ENCODE data around the gene AKAIN1. TPM values are rescaled to one million over a fixed set of nuclear protein-coding genes. Genes with fewer than 3 reads are reported as not detected.

The AKAIN1 gene
- total RNA-seq, 2 experiments from 2014 or later: not detected

- intact Hi-C loops (cut with micrococcal nuclease; ENCODE audit: unreplicated experiment): no loop called here
- H3K27ac ChIP-seq (ENCODE audit: low read depth, low read length, poor library complexity, severe bottlenecking): peak overlapping the region; percentile 34
Measured at GRCh38 chr18:5158587-5158986, 38.5 kb downstream of the AKAIN1 start.

GRCh38 chr18:5158172-5158571 is 38.9 kb downstream of the AKAIN1 start:
- BruUV-seq (replicated peaks): no TSS peak
- POLR2A ChIA-PET: interaction anchor here (0.7 to 2.0 kb wide), 3 partner anchors 9 to 15 kb away, joined by 3 to 7 read pairs (median 5); no protein-coding TSS in a partner anchor
- no peak for DNase-seq (ENCODE audit: low spot score)
- Histone ChIP-seq H3K27ac (ENCODE audit: low read depth, low read length, poor library complexity, severe bottlenecking) (no peak overlapping the region), H3K79me2 (ENCODE audit: insufficient read depth, low read depth, low read length) (no peaks in the 10 kb centered on the region), H3K4me2 (ENCODE audit: low read length) (peak overlapping the region; percentile 37; the same call in 1 of the 2 replicates), H3K9me3 (ENCODE audit: low read length) (no peaks in the 10 kb centered on the region), H3K4me3 (ENCODE audit: low read depth, low read length, poor library complexity, severe bottlenecking) (no peak overlapping the region), H4K20me1 (ENCODE audit: insufficient read depth, low read length) (no peaks in the 10 kb centered on the region), H3K36me3 (ENCODE audit: insufficient read depth, low read length) (no peaks in the 10 kb centered on the region), H2AFZ (ENCODE audit: low read length) (peak overlapping the region; percentile 56; the same call in 1 of the 2 replicates), H3K9me2 (ENCODE audit: insufficient read depth, low read length) (no peaks in the 10 kb centered on the region), H3K4me1 (ENCODE audit: insufficient read depth, low read length, poor library complexity, severe bottlenecking) (peaks cover 19% of the 10 kb centered on the region)
- TF ChIP-seq EZH2phosphoT487 (IDR thresholded peaks at IDR 0.05; ENCODE audit: borderline replicate concordance, low read depth, low read length) (no peak), CTCF (conservative IDR thresholded peaks at IDR 0.05; ENCODE audit: low read length) (no peak)
- CTCF ChIA-PET (ENCODE audit: unreplicated experiment): interaction anchor here (1.4 kb wide), 1 partner anchor 79 kb away, joined by 3 read pairs; no protein-coding TSS in a partner anchor
- intact Hi-C loops (cut with micrococcal nuclease; ENCODE audit: unreplicated experiment): no loop called here

More at GRCh38 chr18:5158587-5158986, 38.5 kb downstream of the AKAIN1 start:
- ChIA-PET POLR2A (interaction anchor here (0.7 to 2.0 kb wide), 4 partner anchors 10 to 24 kb away, joined by 3 to 7 read pairs (median 4); no protein-coding TSS in a partner anchor), CTCF (ENCODE audit: unreplicated experiment) (interaction anchor here (1.4 kb wide), 1 partner anchor 79 kb away, joined by 3 read pairs; no protein-coding TSS in a partner anchor)
- no peaks in the 10 kb centered on the region for H3K79me2 ChIP-seq (ENCODE audit: insufficient read depth, low read depth, low read length)
- no peaks in the 10 kb centered on the region for H3K9me3 ChIP-seq (ENCODE audit: low read length)
- no peaks in the 10 kb centered on the region for H3K36me3 ChIP-seq (ENCODE audit: insufficient read depth, low read length)
- BruUV-seq (replicated peaks): no TSS peak
- no peaks in the 10 kb centered on the region for H4K20me1 ChIP-seq (ENCODE audit: insufficient read depth, low read length)
- H3K9me2 ChIP-seq (ENCODE audit: insufficient read depth, low read length): no peaks in the 10 kb centered on the region
- peaks cover 19% of the 10 kb centered on the region for H3K4me1 ChIP-seq (ENCODE audit: insufficient read depth, low read length, poor library complexity, severe bottlenecking)
- no peak for TF ChIP-seq EZH2phosphoT487 (IDR thresholded peaks at IDR 0.05; ENCODE audit: borderline replicate concordance, low read depth, low read length)
- TF ChIP-seq CTCF (conservative IDR thresholded peaks at IDR 0.05; ENCODE audit: low read length): no peak
- H2AFZ ChIP-seq (ENCODE audit: low read length): peak overlapping the region; percentile 56
- no peak overlapping the region for H3K4me3 ChIP-seq (ENCODE audit: low read depth, low read length, poor library complexity, severe bottlenecking)
- no peak for DNase-seq (ENCODE audit: low spot score)
- H3K4me2 ChIP-seq (ENCODE audit: low read length): peak overlapping the region; percentile 37; the same call in 1 of the 2 replicates

- BruUV-seq (replicated peaks): no TSS peak
- intact Hi-C loops (cut with micrococcal nuclease; ENCODE audit: unreplicated experiment): no loop called here
- POLR2A ChIA-PET: interaction anchor here (2.0 kb wide), 1 partner anchor 12 kb away, joined by 11 read pairs; no protein-coding TSS in a partner anchor
Measured at GRCh38 chr18:5155907-5156287, 41.2 kb downstream of the AKAIN1 start.

More at GRCh38 chr18:5155907-5156287, 41.2 kb downstream of the AKAIN1 start:
- Histone ChIP-seq H3K4me2 (ENCODE audit: low read length) (no peak overlapping the region), H3K4me1 (ENCODE audit: insufficient read depth, low read length, poor library complexity, severe bottlenecking) (peaks cover 19% of the 10 kb centered on the region), H3K9me3 (ENCODE audit: low read length) (no peaks in the 10 kb centered on the region), H3K9me2 (ENCODE audit: insufficient read depth, low read length) (no peaks in the 10 kb centered on the region), H3K4me3 (ENCODE audit: low read depth, low read length, poor library complexity, severe bottlenecking) (no peak overlapping the region), H3K79me2 (ENCODE audit: insufficient read depth, low read depth, low read length) (no peaks in the 10 kb centered on the region), H2AFZ (ENCODE audit: low read length) (no peak overlapping the region), H4K20me1 (ENCODE audit: insufficient read depth, low read length) (no peaks in the 10 kb centered on the region), H3K27ac (ENCODE audit: low read depth, low read length, poor library complexity, severe bottlenecking) (no peak overlapping the region), H3K36me3 (ENCODE audit: insufficient read depth, low read length) (no peaks in the 10 kb centered on the region)
- TF ChIP-seq CTCF (conservative IDR thresholded peaks at IDR 0.05; ENCODE audit: low read length) (no peak), EZH2phosphoT487 (IDR thresholded peaks at IDR 0.05; ENCODE audit: borderline replicate concordance, low read depth, low read length) (no peak)
- no peak for DNase-seq (ENCODE audit: low spot score)
- CTCF ChIA-PET (ENCODE audit: unreplicated experiment): no interaction called here
